ENCODE results near the gene MCF2L.

MCF2L gene

DNA sequence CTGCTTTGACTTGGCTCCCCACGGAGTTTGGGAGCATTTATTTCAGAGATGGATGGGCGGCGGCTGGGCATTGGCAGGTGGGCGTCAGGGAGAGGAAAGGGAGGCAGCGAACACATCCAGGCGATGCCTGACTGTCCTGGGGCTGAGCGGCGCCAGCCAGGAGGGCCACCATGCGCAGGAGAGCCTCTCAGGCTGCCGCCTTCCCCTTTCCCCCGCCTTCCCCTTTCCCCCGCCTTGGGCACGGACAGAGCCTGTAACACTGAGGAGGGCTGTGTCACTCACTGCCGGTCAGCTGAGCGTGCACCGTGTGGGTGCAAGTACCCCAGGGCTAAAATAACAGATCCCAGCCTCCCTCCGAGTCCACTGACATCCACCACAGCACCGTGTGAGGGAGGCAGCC lies 11.4 kb downstream of the MCF2L start:
- no peak for ATAC-seq
- TF ChIP-seq SNAI2 (CRISPR knock-in tag; IDR thresholded peaks at IDR 0.05) (no peak), TCF4 (CRISPR knock-in tag; IDR thresholded peaks at IDR 0.05; ENCODE audit: borderline replicate concordance) (no peak), CSDC2 (CRISPR knock-in tag; IDR thresholded peaks at IDR 0.05) (no peak), GLIS3 (CRISPR knock-in tag; IDR thresholded peaks at IDR 0.05) (no peak), ZNF70 (CRISPR knock-in tag; IDR thresholded peaks at IDR 0.05) (no peak), ESRRG (CRISPR knock-in tag; IDR thresholded peaks at IDR 0.05) (no peak), ZNF565 (CRISPR knock-in tag; conservative IDR thresholded peaks at IDR 0.05; ENCODE audit: low read depth) (no peak), OSR1 (CRISPR knock-in tag; IDR thresholded peaks at IDR 0.05) (no peak), ZNF8 (CRISPR knock-in tag; IDR thresholded peaks at IDR 0.05) (no peak), ZFP3 (CRISPR knock-in tag; IDR thresholded peaks at IDR 0.05) (no peak), ISL1 (CRISPR knock-in tag; IDR thresholded peaks at IDR 0.05) (no peak), TOX (CRISPR knock-in tag; IDR thresholded peaks at IDR 0.05; ENCODE audit: borderline replicate concordance) (no peak), PPARA (CRISPR knock-in tag; IDR thresholded peaks at IDR 0.05; ENCODE audit: borderline replicate concordance) (no peak), BACH2 (CRISPR knock-in tag; IDR thresholded peaks at IDR 0.05; ENCODE audit: borderline replicate concordance) (no peak), ZFP30 (CRISPR knock-in tag; IDR thresholded peaks at IDR 0.05) (no peak)
- TF ChIP-seq, protein P1, sequence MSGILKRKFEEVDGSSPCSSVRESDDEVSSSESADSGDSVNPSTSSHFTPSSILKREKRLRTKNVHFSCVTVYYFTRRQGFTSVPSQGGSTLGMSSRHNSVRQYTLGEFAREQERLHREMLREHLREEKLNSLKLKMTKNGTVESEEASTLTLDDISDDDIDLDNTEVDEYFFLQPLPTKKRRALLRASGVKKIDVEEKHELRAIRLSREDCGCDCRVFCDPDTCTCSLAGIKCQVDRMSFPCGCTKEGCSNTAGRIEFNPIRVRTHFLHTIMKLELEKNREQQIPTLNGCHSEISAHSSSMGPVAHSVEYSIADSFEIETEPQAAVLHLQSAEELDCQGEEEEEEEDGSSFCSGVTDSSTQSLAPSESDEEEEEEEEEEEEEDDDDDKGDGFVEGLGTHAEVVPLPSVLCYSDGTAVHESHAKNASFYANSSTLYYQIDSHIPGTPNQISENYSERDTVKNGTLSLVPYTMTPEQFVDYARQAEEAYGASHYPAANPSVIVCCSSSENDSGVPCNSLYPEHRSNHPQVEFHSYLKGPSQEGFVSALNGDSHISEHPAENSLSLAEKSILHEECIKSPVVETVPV (CRISPR knock-in tag; IDR thresholded peaks at IDR 0.05), result no peak
- TF ChIP-seq, protein P2, sequence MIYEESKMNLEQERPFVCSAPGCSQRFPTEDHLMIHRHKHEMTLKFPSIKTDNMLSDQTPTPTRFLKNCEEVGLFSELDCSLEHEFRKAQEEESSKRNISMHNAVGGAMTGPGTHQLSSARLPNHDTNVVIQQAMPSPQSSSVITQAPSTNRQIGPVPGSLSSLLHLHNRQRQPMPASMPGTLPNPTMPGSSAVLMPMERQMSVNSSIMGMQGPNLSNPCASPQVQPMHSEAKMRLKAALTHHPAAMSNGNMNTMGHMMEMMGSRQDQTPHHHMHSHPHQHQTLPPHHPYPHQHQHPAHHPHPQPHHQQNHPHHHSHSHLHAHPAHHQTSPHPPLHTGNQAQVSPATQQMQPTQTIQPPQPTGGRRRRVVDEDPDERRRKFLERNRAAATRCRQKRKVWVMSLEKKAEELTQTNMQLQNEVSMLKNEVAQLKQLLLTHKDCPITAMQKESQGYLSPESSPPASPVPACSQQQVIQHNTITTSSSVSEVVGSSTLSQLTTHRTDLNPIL (CRISPR knock-in tag; IDR thresholded peaks at IDR 0.05; ENCODE audit: low read depth), result no peak

DNA sequence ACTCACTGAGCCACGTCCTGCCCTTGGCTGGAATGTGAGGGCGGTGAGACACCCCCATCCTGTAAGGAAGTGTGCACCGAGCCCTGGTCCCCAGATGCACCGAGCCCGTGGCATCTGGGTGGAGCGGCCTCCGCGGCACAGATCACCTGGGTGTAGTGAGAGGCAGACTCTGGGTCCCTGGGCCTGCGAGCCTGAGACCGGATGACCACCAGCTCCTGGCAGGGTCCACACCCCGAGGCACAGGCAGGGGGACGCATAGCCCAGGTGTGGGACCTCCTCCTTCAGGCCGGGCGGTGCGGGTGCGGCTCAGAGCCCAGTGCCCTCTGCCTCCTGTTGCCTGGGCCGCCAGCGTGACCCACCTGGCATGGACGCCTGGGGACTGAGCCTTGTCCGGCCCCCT lies 12.4 kb downstream of the MCF2L start:
- TF ChIP-seq ARNTL (CRISPR knock-in tag; IDR thresholded peaks at IDR 0.05; ENCODE audit: borderline replicate concordance, low read depth) (no peak), GLIS3 (CRISPR knock-in tag; IDR thresholded peaks at IDR 0.05) (no peak), ZNF8 (CRISPR knock-in tag; IDR thresholded peaks at IDR 0.05) (no peak), ZC3H10 (CRISPR knock-in tag; IDR thresholded peaks at IDR 0.05) (no peak), ISL1 (CRISPR knock-in tag; IDR thresholded peaks at IDR 0.05) (no peak), ZFP30 (CRISPR knock-in tag; IDR thresholded peaks at IDR 0.05) (no peak), OSR1 (CRISPR knock-in tag; IDR thresholded peaks at IDR 0.05) (no peak), CSDC2 (CRISPR knock-in tag; IDR thresholded peaks at IDR 0.05) (no peak), SNAI2 (CRISPR knock-in tag; IDR thresholded peaks at IDR 0.05) (no peak), ESRRG (CRISPR knock-in tag; IDR thresholded peaks at IDR 0.05) (no peak), BACH2 (CRISPR knock-in tag; IDR thresholded peaks at IDR 0.05; ENCODE audit: borderline replicate concordance) (no peak), PPARA (CRISPR knock-in tag; IDR thresholded peaks at IDR 0.05; ENCODE audit: borderline replicate concordance) (no peak), ZNF70 (CRISPR knock-in tag; IDR thresholded peaks at IDR 0.05) (no peak), TOX (CRISPR knock-in tag; IDR thresholded peaks at IDR 0.05; ENCODE audit: borderline replicate concordance) (no peak)
- TF ChIP-seq, protein P3, sequence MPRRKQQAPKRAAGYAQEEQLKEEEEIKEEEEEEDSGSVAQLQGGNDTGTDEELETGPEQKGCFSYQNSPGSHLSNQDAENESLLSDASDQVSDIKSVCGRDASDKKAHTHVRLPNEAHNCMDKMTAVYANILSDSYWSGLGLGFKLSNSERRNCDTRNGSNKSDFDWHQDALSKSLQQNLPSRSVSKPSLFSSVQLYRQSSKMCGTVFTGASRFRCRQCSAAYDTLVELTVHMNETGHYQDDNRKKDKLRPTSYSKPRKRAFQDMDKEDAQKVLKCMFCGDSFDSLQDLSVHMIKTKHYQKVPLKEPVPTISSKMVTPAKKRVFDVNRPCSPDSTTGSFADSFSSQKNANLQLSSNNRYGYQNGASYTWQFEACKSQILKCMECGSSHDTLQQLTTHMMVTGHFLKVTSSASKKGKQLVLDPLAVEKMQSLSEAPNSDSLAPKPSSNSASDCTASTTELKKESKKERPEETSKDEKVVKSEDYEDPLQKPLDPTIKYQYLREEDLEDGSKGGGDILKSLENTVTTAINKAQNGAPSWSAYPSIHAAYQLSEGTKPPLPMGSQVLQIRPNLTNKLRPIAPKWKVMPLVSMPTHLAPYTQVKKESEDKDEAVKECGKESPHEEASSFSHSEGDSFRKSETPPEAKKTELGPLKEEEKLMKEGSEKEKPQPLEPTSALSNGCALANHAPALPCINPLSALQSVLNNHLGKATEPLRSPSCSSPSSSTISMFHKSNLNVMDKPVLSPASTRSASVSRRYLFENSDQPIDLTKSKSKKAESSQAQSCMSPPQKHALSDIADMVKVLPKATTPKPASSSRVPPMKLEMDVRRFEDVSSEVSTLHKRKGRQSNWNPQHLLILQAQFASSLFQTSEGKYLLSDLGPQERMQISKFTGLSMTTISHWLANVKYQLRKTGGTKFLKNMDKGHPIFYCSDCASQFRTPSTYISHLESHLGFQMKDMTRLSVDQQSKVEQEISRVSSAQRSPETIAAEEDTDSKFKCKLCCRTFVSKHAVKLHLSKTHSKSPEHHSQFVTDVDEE (CRISPR knock-in tag; IDR thresholded peaks at IDR 0.05), result no peak
- TF ChIP-seq, protein P4, sequence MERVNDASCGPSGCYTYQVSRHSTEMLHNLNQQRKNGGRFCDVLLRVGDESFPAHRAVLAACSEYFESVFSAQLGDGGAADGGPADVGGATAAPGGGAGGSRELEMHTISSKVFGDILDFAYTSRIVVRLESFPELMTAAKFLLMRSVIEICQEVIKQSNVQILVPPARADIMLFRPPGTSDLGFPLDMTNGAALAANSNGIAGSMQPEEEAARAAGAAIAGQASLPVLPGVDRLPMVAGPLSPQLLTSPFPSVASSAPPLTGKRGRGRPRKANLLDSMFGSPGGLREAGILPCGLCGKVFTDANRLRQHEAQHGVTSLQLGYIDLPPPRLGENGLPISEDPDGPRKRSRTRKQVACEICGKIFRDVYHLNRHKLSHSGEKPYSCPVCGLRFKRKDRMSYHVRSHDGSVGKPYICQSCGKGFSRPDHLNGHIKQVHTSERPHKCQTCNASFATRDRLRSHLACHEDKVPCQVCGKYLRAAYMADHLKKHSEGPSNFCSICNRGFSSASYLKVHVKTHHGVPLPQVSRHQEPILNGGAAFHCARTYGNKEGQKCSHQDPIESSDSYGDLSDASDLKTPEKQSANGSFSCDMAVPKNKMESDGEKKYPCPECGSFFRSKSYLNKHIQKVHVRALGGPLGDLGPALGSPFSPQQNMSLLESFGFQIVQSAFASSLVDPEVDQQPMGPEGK (CRISPR knock-in tag; IDR thresholded peaks at IDR 0.05; ENCODE audit: borderline replicate concordance), result no peak
- TF ChIP-seq, protein P1 (CRISPR knock-in tag; IDR thresholded peaks at IDR 0.05), result no peak
- ATAC-seq, result no peak
